Vagina (tissue), 2 donors: ENCODE data around the gene HIPK2. TPM values are rescaled to one million over a fixed set of nuclear protein-coding genes. Genes with fewer than 3 reads are reported as not detected.

Experiments
- DNase-seq, 2 donors: peaks; one replicate each; pipeline ENCODE4 v3.0.0-alpha.2; 2017; ENCODE audit errors: extremely low spot score in 2 of 2
- H3K27ac ChIP-seq: fragments of 200-600 bp; sonication (generic); one replicate; pipeline ENCODE4 v1.5.1; 2019
- H3K27me3 ChIP-seq: fragments of 200-600 bp; sonication (generic); one replicate; pipeline ENCODE4 v1.5.1; 2019
- H3K36me3 ChIP-seq, 2 donors: fragments of 200-600 bp; sonication (generic); one replicate each; pipeline ENCODE4 v1.5.1; 2017 to 2019
- H3K4me1 ChIP-seq: fragments of 200-600 bp; sonication (generic); one replicate; pipeline ENCODE4 v1.5.1; 2019
- H3K4me3 ChIP-seq, 2 donors: fragments of 200-600 bp; sonication (generic); 1 replicate in 1 of 2; 2 replicates in 1 of 2; pipeline ENCODE4 v1.5.1; 2016 to 2019
- H3K9me3 ChIP-seq: fragments of 200-600 bp; sonication (generic); one replicate; pipeline ENCODE4 v1.5.1; 2019
- CTCF ChIP-seq, 3 experiments: fragments of 450-650 bp in 2 of 3; fragments of 200-600 bp in 1 of 3; sonication (generic) in 1 of 3; IDR thresholded peaks; one replicate each; pipeline ENCODE4 v1.5.1; 2017 to 2019; ENCODE audit warnings: antibody characterized with exemption in 3 of 3, mild to moderate bottlenecking in 2 of 3, moderate library complexity in 2 of 3
- POLR2A ChIP-seq, 2 donors: fragments of 450-650 bp; IDR thresholded peaks; one replicate each; pipeline ENCODE4 v1.6.1; 2017; ENCODE audit warnings: antibody characterized with exemption in 2 of 2, mild to moderate bottlenecking in 2 of 2, moderate library complexity in 2 of 2
- POLR2AphosphoS5 ChIP-seq, 2 donors: sonication (generic); formaldehyde crosslinking; IDR thresholded peaks; one replicate each; pipeline ENCODE4 v1.9.0; 2017; ENCODE audit warnings: antibody characterized with exemption in 2 of 2, mild to moderate bottlenecking in 2 of 2, low read depth in 1 of 2; ENCODE audit not compliant: insufficient read depth in 1 of 2
- intact Hi-C: fragments of 100-400 bp; cut with DNase I; formaldehyde crosslinking; loops from one replicate; pipeline ENCODE4 v1.15.1; 2023
- total RNA-seq: library from RNA; depleted of rRNA; stranded (reverse); fragments of >200 nt; gene quantifications from one replicate; pipeline ENCODE4 v1.2.3, GENCODE V29; 2016

Gene HIPK2
- total RNA-seq, 1 donor from 2014 or later = 21.9 TPM

GRCh38 chr7:139525750-139526149 is 252.0 kb downstream of the HIPK2 start:
- Histone ChIP-seq H3K4me1 (no peaks in the 10 kb centered on the region), H3K27me3 (no peaks in the 10 kb centered on the region), H3K36me3 (no peaks in the 10 kb centered on the region), H3K27ac (no peak overlapping the region), H3K9me3 (no peaks in the 10 kb centered on the region), H3K4me3 (no peak overlapping the region)
- no peak for DNase-seq
- intact Hi-C loops = no loop called here
- no peak for TF ChIP-seq POLR2AphosphoS5 (IDR thresholded peaks at IDR 0.05; ENCODE audit: insufficient read depth in 1 of 2, low read depth in 1 of 2)
- TF ChIP-seq POLR2A (IDR thresholded peaks at IDR 0.05) = no peak
- no peak for TF ChIP-seq CTCF (IDR thresholded peaks at IDR 0.05)

- H3K9me3 ChIP-seq = no peaks in the 10 kb centered on the region
- no peak for TF ChIP-seq POLR2A (IDR thresholded peaks at IDR 0.05)
- no peak for TF ChIP-seq POLR2AphosphoS5 (IDR thresholded peaks at IDR 0.05; ENCODE audit: insufficient read depth in 1 of 2, low read depth in 1 of 2)
- TF ChIP-seq CTCF (IDR thresholded peaks at IDR 0.05) = no peak
- H3K4me3 ChIP-seq = no peak overlapping the region
- no peaks in the 10 kb centered on the region for H3K36me3 ChIP-seq
- H3K4me1 ChIP-seq = no peaks in the 10 kb centered on the region
- H3K27ac ChIP-seq = no peak overlapping the region
- no peaks in the 10 kb centered on the region for H3K27me3 ChIP-seq
- no peak for DNase-seq
- intact Hi-C loops = no loop called here
Observed at GRCh38 chr7:139525239-139525638, 252.6 kb downstream of the HIPK2 start.

GRCh38 chr7:139523968-139524815 is 253.6 kb downstream of the HIPK2 start:
- H3K9me3 ChIP-seq = no peaks in the 10 kb centered on the region
- no peak for DNase-seq
- intact Hi-C loops = no loop called here
- no peak overlapping the region for H3K4me3 ChIP-seq
- no peaks in the 10 kb centered on the region for H3K36me3 ChIP-seq
- H3K27ac ChIP-seq = no peak overlapping the region
- H3K27me3 ChIP-seq = no peaks in the 10 kb centered on the region
- TF ChIP-seq CTCF (IDR thresholded peaks at IDR 0.05) (no peak), POLR2AphosphoS5 (IDR thresholded peaks at IDR 0.05; ENCODE audit: insufficient read depth in 1 of 2, low read depth in 1 of 2) (no peak), POLR2A (IDR thresholded peaks at IDR 0.05) (no peak)
- no peaks in the 10 kb centered on the region for H3K4me1 ChIP-seq

GRCh38 chr7:139523199-139523941 is 254.4 kb downstream of the HIPK2 start, which contains the start of gene CLEC2L:
CLEC2L (plus strand) TSS chr7:139523685; CDS start chr7:139523928, 243 bp downstream.
- Histone ChIP-seq H3K4me1 (no peaks in the 10 kb centered on the region), H3K27ac (no peak within 1 kb of the TSS), H3K9me3 (no peaks in the 10 kb centered on the region), H3K27me3 (no peaks in the 10 kb centered on the region), H3K36me3 (no peaks in the 10 kb centered on the region), H3K4me3 (peak within 1 kb of the TSS in 1 of 2 donors; percentile 31)
- intact Hi-C loops = no loop called here
- DNase-seq = no peak
- no peak for TF ChIP-seq POLR2AphosphoS5 (IDR thresholded peaks at IDR 0.05; ENCODE audit: insufficient read depth in 1 of 2, low read depth in 1 of 2)
- no peak for TF ChIP-seq POLR2A (IDR thresholded peaks at IDR 0.05)
- no peak for TF ChIP-seq CTCF (IDR thresholded peaks at IDR 0.05)
